GM21390 (cell line): ENCODE results near the gene ATP9A.

Experiments
- ATAC-seq: cut with Tn5 transposase; IDR thresholded peaks from one replicate; pipeline ENCODE4 v1.9.1; 2021; ENCODE audit not compliant: unreplicated experiment

The ATP9A gene

DNA sequence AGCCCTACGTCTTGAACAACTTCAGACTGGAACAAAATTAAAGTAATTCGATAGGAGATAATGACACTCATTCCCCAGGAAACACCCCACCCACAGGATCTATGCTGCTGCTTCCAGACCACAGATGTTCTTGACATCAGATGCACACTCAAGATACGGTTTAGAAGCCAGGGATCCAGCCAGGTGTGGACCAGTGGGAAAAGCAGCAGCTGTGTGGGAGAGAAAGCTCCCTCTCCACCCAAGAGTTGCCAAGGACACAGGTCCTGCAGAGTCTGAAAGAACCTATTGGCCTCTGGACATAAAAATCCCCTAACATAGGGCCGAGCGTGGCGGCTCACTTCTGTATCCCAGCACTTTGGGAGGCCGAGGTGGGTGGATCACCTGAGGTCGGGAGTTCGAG, 133.9 kb downstream of the ATP9A start:
- ATAC-seq: no peak

DNA sequence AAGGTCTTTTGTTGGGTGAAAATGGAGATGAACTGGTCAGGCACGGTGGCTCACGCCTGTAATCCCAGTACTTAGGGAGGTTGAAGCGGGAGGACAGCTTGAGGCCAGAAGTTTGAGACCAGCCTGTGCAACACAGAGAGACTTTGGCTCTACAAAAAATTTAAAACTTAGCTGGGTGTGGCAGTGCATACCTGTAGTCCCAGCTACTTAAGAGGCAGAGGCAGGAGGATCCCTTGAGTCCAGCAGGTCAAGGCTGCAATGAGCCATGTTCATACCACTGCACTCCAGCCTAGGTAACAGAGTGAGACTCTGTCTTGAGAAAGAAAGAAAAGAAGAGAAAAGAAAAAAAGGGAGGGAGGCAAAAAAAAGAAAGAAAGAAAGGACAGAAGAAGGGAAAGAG, 134.8 kb downstream of the ATP9A start:
- no peak for ATAC-seq

DNA sequence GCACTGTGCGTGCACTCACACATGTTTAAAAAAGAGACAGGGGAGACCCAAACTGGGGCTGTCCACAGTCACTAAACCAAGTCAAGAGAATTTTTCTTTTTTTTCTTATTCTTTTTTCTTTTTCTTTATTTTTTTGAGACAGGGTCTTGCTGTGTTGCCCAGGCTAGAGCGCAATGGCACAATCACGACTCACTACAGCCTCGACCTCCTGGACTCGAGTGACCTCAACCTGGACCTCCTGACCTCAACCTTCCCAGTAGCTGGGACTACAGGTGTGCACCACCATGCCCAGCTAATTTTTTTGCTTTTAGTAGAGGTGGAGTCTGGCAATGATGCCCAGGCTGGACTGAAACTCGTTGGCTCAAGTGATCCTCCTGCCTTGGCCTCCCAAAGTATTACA, 136.2 kb downstream of the ATP9A start:
- no peak for ATAC-seq

GRCh38 chr20:51631011-51631950, 136.9 kb downstream of the ATP9A start:
- no peak for ATAC-seq

DNA sequence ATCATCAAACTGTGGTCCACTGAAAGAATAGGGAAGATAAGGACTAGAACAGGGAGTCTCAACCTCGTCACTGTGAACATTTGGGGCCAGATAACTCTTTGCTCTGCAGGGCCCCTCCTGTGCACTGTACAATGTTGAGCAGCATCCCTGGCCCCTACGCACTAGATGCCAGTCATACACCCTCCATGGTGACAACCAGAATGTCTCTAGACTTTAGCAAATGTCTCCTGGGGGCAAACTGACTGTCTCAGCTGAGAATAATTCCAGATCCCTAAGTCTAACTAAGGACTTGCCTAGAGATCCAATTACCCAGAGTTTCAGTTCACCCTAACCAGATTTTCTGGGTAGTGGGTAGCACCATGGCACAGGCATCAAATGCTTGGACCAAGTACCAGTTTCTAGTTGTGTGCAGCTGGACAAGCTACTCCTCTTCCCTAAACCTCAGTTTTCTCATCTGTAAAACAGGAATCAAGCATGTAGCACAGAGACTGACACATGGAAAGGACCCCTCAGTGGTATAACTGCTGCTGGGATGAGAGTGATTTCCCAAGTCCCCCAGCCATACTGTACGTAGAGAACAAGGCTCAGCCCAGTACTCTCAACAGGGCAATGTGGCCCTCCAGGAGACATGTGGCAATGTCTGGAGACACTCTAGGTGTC, 138.7 kb downstream of the ATP9A start:
- no peak for ATAC-seq

GRCh38 chr20:51628533-51629398, 139.4 kb downstream of the ATP9A start:
- ATAC-seq: no peak

DNA sequence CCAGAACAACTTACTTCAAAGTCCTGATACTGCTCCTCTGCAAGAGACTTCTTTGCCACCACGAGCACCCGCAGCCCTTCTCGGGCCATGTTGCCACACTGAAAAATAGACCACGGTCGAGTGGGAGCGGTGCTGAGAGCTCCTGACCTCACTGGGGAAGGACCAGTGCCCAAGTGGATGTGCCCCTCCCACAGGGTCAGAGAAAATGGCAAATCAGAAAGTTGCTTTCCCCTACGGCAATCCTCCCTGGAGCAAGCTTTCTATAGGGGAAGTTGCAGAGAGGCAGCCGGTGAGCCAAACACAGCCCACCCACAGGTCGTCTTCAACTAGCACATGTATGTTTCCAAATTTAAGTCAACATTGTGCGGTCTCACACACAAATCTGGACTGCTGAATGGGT, 140.6 kb downstream of the ATP9A start:
- ATAC-seq: no peak

DNA sequence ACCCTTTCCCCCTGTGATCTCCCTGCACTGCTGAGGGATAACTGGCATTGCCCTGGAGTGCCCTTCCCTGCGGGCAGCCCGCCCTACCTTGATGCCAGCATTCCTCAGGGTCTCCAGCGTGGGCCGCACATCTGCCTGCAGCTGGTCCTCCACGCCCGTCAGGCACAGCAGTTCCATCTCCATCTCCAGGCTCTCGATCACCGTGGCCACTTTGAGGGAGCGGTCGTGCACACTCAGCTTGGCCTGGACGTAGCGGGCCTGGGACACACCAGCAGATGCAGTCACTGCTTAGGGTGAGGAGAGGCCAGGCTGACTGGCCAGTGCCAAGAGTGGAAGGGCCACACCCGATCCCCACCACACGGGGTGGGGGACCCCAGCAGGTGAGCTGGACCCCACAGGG, 143.1 kb downstream of the ATP9A start:
- ATAC-seq: no peak

DNA sequence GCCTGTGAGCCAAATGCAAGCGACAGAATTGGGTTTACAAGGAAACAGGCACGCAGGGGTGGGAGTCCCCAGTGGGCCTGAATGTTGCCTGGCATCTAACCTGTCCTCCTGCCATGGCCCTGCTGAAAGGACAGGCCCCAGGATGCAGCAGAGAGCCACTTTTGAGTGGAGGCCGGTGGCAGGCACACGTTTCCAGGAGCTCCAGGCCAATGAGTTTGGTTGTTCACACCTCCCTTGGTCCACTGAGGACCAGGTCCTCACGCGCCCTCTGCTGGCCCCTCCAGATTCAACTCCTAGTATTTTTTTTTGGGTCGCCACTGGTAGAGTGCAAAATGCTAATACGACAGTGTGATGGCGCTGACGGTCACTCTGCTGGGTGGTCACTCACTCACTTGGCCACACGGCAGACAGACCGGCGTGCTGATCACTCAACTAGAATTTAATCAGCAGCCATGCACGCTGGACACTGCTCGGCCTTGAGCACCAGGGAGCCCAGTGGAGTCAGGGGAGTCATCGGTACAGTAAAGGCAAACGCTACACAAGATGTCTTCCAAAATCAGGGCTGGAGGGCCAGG, 143.9 kb downstream of the ATP9A start:
- no peak for ATAC-seq

GRCh38 chr20:51623255-51623654, 144.9 kb downstream of the ATP9A start:
- ATAC-seq: no peak

DNA sequence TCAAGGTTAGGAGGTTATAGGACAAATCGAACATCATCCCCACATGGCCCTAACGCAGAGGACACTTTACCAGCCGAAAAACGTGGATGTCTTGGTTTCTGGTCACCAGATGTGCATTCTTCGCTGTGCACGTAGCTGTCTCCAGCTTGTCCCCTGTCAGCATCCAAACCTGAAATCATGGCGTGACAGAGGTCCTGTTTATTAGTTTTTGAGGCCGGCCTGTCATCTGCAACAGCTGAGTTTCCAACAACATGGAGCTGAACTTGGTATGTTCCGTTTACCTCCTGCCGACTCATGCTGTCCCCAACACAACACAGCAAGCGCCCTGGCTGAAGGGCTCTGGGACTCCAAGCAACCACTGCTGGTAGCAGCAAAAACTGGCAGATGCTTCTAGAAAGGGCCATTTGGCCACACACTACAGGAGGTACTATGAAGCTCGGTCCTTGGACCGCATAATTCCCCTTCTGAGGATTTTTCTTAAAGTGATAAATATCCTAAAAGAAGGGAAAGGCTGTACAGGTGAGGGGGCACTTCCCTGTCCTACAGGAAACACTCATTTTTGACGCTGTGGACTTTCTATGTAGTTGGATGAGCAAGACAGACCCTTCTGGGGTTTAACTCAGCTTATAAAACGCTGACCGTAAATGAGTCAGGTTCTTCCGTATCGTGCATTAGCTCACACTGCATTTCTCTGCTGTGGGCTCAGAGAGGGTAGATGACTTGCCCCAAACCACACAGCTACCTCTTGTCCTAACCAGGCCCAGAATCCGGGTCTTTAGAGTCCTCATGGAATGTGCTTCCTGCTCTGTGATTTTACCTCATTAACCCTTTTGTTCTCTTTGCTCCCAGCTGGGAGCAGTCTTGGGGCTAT, 146.0 kb downstream of the ATP9A start:
- no peak for ATAC-seq

DNA sequence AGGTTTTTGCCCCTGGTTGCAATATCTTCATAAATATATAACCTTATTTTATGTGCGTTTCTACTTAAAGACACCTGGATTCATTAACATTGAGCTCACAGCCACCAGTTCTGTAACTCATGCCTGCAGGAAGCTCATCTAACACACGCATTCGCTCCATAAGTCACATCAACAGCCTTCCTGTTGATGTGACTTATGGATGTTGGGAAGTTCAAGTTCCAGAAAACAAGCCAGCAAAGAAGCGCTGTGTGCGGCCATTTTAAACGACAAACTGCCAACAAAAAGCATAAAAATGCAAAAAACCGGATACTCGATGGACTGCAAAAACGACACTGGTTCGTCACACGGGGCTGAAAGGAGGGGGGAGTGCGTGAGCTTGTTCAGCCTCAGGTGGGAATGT, 147.8 kb downstream of the ATP9A start:
- no peak for ATAC-seq

DNA sequence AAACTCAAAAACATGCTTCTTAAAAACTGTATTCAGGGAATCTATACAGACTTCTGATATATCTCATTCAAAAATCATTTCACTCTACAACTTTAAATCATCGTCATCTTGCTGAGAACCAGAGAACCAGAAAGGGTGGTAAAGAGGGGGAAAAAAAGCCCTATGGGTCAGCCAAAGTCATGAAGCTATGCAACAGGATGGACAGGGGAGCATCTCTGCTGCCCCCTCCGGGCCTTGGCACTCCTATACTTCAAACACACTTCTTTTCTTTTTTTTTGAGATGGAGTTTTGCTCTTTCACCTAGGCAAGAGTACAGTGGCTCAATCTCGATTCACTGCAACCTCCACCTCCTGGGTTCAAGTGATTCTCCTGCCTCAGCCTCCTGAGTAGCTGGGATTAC, 152.1 kb downstream of the ATP9A start:
- ATAC-seq: no peak

DNA sequence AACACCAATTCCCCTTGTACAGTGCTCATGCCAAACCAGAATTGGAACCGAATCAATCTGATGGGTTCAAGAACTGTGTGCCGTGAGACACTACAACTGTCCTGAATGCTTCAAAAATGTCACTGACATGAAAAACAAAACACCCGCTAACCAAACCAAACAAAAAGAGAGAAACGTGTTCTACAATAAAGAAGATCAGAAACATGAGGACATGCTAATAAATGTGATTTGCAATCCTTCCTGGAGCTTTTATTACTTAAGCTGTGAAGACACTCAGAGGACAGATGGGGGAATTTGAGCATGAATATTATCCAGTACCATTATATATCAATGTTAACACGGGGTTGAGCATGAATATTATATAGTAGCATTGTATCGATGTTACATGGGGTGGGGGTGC, 153.5 kb downstream of the ATP9A start:
- ATAC-seq: no peak

DNA sequence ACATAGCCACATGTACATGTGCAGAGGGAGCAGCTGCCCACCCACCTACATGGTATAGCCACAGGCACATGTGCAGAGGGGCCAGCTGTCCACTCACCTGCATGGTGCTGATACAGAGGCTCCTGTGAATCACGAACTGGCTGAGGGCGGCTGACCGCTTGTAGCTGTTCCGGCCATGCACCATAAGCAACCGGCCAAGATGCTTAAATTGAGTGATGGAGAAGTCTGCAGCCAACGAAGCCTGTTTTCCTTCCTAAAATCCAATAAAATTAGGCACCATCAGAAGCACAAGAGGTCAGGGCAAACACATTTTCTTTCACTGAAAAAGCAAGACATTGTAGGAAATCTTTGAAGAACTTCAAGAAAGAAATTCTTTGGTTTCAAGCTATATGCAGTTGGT, 154.6 kb downstream of the ATP9A start:
- ATAC-seq: no peak

GRCh38 chr20:51612896-51613295, 155.3 kb downstream of the ATP9A start:
- no peak for ATAC-seq

GRCh38 chr20:51611625-51611890, 156.6 kb downstream of the ATP9A start:
- ATAC-seq: no peak

DNA sequence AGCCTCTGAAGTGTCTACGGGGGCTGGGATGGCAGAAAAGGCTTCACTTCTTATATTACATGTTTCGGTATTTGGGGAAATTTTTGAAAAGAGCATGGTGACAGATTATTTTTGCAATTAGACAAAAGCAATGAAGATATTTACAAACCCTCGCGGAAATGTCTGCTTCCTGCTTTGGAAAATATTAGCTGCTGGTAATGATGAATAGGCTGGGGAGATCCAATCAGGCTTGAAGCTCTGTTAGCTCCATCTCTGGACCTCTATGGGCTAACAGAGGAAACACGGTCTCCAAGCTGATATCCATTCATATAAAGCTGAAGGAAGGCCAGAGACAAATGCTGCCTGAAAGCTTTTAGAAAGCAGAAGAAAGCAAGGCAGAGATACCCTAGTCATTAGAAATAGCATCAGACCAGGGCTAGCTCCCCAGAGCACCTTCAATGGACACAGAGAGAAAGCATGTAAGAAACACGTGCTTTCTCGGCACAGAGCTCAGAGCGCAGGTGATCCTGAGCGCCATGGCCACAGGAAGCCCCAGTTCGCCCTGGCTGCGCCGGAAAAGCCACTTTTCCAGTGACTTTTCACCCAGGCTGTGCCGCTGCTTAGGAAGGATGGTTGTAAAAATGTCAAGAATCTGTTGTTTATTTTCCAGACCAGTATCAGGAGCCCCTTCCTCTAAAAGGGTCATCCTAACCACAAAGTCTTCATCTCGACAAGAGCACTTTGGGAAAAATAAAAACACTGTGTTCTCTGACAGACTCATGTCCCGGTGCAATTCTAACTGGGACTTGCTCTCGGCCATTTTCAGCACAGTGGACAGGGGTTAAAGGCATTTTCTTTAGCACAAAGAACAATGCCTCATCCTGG, 157.2 kb downstream of the ATP9A start:
- ATAC-seq: no peak

DNA sequence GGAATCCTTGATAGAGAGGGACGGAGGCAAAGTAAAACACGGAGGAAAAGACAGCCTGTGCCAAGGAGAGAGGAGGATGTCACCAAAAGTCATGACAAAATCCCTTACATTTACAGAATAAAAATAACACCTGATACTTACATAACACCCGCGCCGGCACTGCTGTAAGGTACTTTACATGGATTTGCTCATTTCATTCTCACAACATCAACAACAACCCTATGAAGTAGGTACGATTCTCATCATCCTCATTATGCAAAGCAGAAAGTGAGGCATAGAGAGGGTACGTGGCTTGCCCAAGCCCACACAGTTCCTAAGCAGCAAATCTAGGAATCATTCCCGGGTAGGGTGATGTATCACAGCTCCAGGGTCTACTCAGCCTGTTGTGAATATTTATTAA, 158.1 kb downstream of the ATP9A start:
- ATAC-seq: no peak

GRCh38 chr20:51609251-51609650, 158.9 kb downstream of the ATP9A start:
- no peak for ATAC-seq
